Small intestine (tissue), 7 donors: ENCODE measurements around the gene STK36. TPM values are rescaled to one million over a fixed set of nuclear protein-coding genes. Genes with fewer than 3 reads are reported as not detected.

ENCODE experiments used
- DNase-seq, 2 donors: peaks; one replicate each; pipeline versions ENCODE4 v3.0.0 to v3.0.0-alpha.2; 2013
- FAIRE-seq: peaks from 2 replicates; lab custom pipeline; 2012; peaks lifted over from hg19 to GRCh38; lab: Jason Lieb, UNC
- H3K27ac ChIP-seq, 3 donors: one replicate each; pipeline ENCODE4 v1.5.1; 2013; ENCODE audit warnings: low read length in 2 of 3, mild to moderate bottlenecking in 2 of 3, control low read depth in 1 of 3, inconsistent platforms in 1 of 3, low read depth in 1 of 3, moderate library complexity in 1 of 3
- H3K27me3 ChIP-seq, 3 donors: one replicate each; pipeline ENCODE4 v1.6.1; 2013; ENCODE audit warnings: low read length in 3 of 3, inconsistent platforms in 1 of 3; ENCODE audit not compliant: control insufficient read depth in 3 of 3, insufficient read depth in 3 of 3
- H3K36me3 ChIP-seq, 3 donors: one replicate each; pipeline ENCODE4 v1.6.1; 2013; ENCODE audit warnings: low read length in 3 of 3, inconsistent platforms in 1 of 3, low read depth in 1 of 3, mild to moderate bottlenecking in 1 of 3, moderate library complexity in 1 of 3; ENCODE audit not compliant: control insufficient read depth in 3 of 3, insufficient read depth in 2 of 3
- H3K4me1 ChIP-seq, 3 donors: one replicate each; pipeline ENCODE4 v1.6.1; 2013; ENCODE audit warnings: low read length in 2 of 3, inconsistent platforms in 1 of 3, low read depth in 1 of 3, mild to moderate bottlenecking in 1 of 3, moderate library complexity in 1 of 3; ENCODE audit not compliant: control insufficient read depth in 3 of 3, insufficient read depth in 2 of 3
- H3K4me3 ChIP-seq, 3 donors: one replicate each; pipeline ENCODE4 v1.5.1; 2013; ENCODE audit warnings: low read length in 3 of 3, control low read depth in 1 of 3, inconsistent platforms in 1 of 3, low read depth in 1 of 3, mild to moderate bottlenecking in 1 of 3, moderate library complexity in 1 of 3
- H3K9me3 ChIP-seq, 2 donors: one replicate each; pipeline ENCODE4 v1.6.1; 2013; ENCODE audit warnings: low read depth in 1 of 2, low read length in 1 of 2; ENCODE audit not compliant: control insufficient read depth in 2 of 2, insufficient read depth in 1 of 2
- WGBS, 3 donors: extraction: QIAGEN DNeasy Blood & Tissue Kit; methylation state at CpG; one replicate each; pipeline ENCODE4 v1.1.7; 2013; 5-methylcytosine and 5-hydroxymethylcytosine counted together
- polyA plus RNA-seq, 4 donors: library from polyadenylated mRNA; stranded (reverse) in 3 of 4; unstranded in 1 of 4; fragments of 200-250 nt in 3 of 4; fragments of 120-200 nt in 1 of 4; gene quantifications; one replicate each; pipeline versions ENCODE4 v1.2.1 to v1.2.3, GENCODE V29; 2013
- donor health status: healthy with polysubstance abuse.
- donor health status: control.
- donor health status: control.
- donor health status: Bipolar disorder and iron deficiency.
- donor health status: healthy.

Gene STK36
- polyA plus RNA-seq, 4 donors = 9.7 to 38.9 (median 14.9) TPM

DNA sequence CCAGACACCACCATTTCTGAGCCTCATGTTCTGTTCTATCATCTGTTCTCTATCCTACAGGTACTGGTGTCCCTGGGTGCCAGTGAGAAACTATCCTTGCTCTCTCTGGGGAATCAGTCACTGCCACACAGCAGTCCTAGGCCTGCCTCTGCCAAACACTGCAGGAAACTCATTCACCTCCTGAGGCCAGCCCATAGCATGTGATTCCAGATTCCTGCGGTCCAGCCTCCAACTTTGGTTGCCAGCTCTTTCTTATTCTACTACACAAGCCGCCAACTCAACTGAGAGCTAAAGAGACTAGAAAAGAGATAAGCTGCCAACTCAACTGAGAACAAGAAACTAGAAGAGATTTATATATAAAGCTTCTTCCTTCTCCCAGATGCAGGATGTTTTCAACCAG lies 29.9 kb downstream of the STK36 start:
- Histone ChIP-seq H3K36me3 (peaks cover 1 to 24% (median 2%) of the 10 kb centered on the region in 3 donors), H3K4me3 (no peak overlapping the region), H3K4me1 (no peaks in the 10 kb centered on the region), H3K27ac (no peak overlapping the region), H3K27me3 (no peaks in the 10 kb centered on the region), H3K9me3 (no peaks in the 10 kb centered on the region)
- FAIRE-seq (no peak), DNase-seq (no peak)
- WGBS, 3 donors = 91 to 98% (median 93%) methylated on average over 2 of the region's 2 CpGs

DNA sequence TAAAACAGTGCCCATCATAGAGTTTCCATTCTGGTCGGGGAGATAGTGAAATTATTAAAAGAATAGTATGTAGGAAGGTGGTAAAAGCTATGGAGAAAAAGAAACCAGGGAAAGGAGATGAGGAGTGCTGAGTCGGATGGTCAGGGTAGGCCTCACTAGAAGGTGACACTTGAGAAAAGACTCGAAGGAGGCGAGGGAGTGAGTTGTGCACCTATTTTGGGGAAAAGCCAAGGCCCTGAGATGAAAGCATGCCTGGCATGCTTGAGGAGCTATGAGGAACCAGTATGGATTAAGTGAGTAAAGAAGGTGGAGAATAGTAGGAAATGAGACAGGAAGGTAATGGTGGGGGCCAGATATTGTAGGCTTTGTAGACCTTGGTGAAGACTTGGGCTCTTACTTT lies 31.5 kb downstream of the STK36 start:
- 90 to 94% (median 91%) methylated on average over 4 of the region's 4 CpGs for WGBS, 3 donors

DNA sequence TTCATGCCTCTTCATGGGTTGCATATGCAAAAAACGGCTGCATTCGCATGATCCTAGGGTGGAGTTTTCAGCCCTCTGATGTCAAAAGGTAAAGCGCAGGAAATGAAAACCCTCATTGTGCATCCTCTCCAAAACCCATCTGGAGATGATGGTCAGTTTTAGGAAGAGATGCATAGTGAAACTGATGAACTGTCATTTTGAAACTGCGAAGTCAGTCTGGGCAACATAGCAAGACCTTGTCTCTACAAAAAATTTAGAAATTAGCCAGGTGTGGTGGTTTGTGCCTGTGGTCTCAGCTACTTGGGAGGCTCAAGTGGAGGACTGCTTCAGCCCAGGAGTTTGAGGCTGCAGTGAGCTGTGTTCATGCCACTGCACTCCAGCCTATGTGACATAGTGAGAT lies 36.2 kb downstream of the STK36 start:
- Histone ChIP-seq H3K27me3 (no peaks in the 10 kb centered on the region), H3K36me3 (peaks cover 0 to 1% (median 0%) of the 10 kb centered on the region in 3 donors), H3K9me3 (peaks cover 0 to 4% of the 10 kb centered on the region in 2 donors), H3K4me1 (peaks cover 0 to 6% (median 3%) of the 10 kb centered on the region in 3 donors), H3K4me3 (no peak overlapping the region), H3K27ac (no peak overlapping the region)
- FAIRE-seq = no peak
- WGBS, 3 donors = 74 to 84% (median 77%) methylated on average over 4 of the region's 4 CpGs
- DNase-seq = no peak

More for the DNA sequence above, 31.5 kb downstream of the STK36 start:
- H3K4me3 ChIP-seq = no peak overlapping the region
- peaks cover 1 to 13% (median 2%) of the 10 kb centered on the region in 3 donors for H3K36me3 ChIP-seq
- no peak overlapping the region for H3K27ac ChIP-seq
- FAIRE-seq (no peak), DNase-seq (no peak)
- peaks cover 0 to 4% of the 10 kb centered on the region in 2 donors for H3K9me3 ChIP-seq
- H3K4me1 ChIP-seq = no peaks in the 10 kb centered on the region
- H3K27me3 ChIP-seq = no peaks in the 10 kb centered on the region

DNA sequence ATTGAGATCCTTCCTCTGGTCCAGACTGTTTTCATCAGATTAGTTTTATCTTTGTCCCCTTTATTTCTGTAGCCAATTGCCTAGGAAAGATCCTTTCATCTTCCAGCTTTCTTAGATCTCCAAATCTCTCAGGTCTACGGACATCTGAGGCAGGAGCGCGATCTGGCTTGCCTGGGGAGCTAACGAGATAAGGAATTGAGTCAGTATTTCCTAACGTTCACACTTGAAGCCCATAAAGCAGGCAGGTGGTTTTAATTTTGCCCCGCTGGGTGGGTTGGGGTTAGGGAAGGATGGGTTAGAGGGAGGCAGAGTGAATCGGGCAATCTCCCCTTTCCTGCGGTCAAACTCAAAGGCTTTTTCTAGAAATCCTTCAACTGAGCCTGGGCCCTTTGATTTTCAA lies 38.0 kb downstream of the STK36 start:
- Histone ChIP-seq H3K27me3 (no peaks in the 10 kb centered on the region), H3K4me3 (peak overlapping the region in 1 of 3 donors; percentile 96), H3K4me1 (peaks cover 0 to 6% (median 3%) of the 10 kb centered on the region in 3 donors), H3K9me3 (peaks cover 0 to 4% of the 10 kb centered on the region in 2 donors), H3K36me3 (peaks cover 0 to 5% (median 0%) of the 10 kb centered on the region in 3 donors), H3K27ac (no peak overlapping the region)
- no peak for DNase-seq
- FAIRE-seq = no peak
- 75 to 86% (median 81%) methylated on average over 8 of the region's 8 CpGs for WGBS, 3 donors

GRCh38 chr2:218710334-218710686 lies 38.4 kb downstream of the STK36 start:
- Histone ChIP-seq H3K27me3 (no peaks in the 10 kb centered on the region), H3K4me1 (peaks cover 0 to 6% (median 3%) of the 10 kb centered on the region in 3 donors), H3K9me3 (peaks cover 0 to 4% of the 10 kb centered on the region in 2 donors), H3K36me3 (peaks cover 0 to 5% (median 0%) of the 10 kb centered on the region in 3 donors), H3K27ac (peak overlapping the region in 1 of 3 donors; percentile 64), H3K4me3 (peak overlapping the region in 2 of 3 donors; percentile 82 to 96)
- DNase-seq = no peak
- no peak for FAIRE-seq
- 43 to 56% (median 50%) methylated on average over 14 of the region's 14 CpGs for WGBS, 3 donors

DNA sequence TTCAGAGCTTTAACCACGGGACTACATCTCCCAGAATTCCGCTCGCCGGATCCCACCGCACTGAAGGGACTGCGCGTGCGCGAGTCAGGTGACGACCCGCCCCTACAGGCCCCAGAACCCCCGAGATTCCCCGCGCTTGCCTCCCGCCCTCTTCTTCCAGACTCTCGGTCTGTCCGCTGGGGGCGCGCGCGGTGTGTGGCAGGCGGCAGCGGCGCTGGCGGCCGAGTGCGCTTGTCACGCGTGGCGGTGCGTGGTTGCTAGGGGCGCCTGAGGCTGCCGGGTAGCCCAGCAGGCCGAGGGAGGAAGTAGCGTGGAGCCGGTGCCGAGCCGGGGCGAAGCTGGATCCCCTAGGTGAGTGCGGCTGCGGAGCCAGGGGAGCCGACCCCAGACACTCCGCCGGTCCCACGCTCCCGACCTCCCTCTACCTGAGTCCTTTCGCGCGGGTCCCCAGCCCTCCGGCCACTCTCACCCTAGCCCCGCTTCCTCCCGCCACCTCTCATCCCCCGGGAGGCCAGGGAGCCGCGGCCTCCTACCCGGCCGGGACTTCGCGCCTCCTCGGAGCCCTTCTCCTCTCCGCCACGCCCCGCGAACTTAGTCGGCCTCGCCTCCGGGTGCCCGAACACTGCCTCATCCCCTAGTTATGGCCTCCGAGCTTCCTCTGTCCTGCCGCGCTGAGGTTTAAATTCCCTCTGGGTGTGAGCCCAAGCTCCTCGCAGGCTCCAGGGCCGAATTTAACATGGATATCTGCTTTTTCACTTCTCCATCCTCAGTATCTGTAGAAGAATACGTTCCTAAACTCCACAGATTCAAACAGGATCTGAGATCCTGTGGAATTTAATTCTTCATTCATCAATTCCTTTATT lies 39.0 kb downstream of the STK36 start, which contains the start of gene TTLL4:
TTLL4 (plus strand) TSS at position 149 of the 863 bp plus-strand sequence. CDS start 26,842 bp downstream, outside the sequence.
- H3K4me1 ChIP-seq = peaks cover 0 to 6% (median 3%) of the 10 kb centered on the region in 3 donors
- peak within 1 kb of the TSS; percentile 82 to 96 (median 88) for H3K4me3 ChIP-seq
- peaks cover 0 to 4% of the 10 kb centered on the region in 2 donors for H3K9me3 ChIP-seq
- no peaks in the 10 kb centered on the region for H3K27me3 ChIP-seq
- H3K27ac ChIP-seq = peak within 1 kb of the TSS; percentile 93 to 96 (median 95)
- DNase-seq (peak; percentile 98), FAIRE-seq (no peak)
- H3K36me3 ChIP-seq = peaks cover 0 to 5% (median 0%) of the 10 kb centered on the region in 3 donors
- 0 to 2% (median 0%) methylated on average over 54 to 74 of the region's 74 CpGs for WGBS, 3 donors

DNA sequence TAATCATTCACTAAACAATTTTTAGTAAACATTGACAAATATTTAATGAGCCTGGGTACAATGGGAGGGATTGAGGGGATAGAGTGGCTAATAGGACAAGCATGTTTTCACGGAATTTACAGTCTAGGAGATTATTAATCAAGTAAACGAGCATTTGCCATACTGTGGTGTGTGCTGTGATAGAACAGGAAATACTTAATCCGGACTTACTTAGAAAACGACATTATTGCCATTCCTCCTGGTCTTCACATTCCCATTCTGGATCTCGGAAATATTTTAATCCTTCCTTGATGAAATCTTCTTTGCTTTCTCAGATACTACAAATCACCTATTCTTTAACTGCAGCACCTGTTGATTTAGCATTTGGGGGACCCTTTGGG lies 39.7 kb downstream of the STK36 start:
- Histone ChIP-seq H3K9me3 (peaks cover 0 to 4% of the 10 kb centered on the region in 2 donors), H3K36me3 (peaks cover 0 to 5% (median 0%) of the 10 kb centered on the region in 3 donors), H3K27ac (peak overlapping the region in 2 of 3 donors; percentile 95 to 96), H3K4me3 (peak overlapping the region in 2 of 3 donors; percentile 88 to 96), H3K27me3 (no peaks in the 10 kb centered on the region), H3K4me1 (peaks cover 0 to 6% (median 3%) of the 10 kb centered on the region in 3 donors)
- peak in 1 of 2 donors; percentile 38 for DNase-seq
- FAIRE-seq = no peak
- 2 to 14% (median 8%) methylated on average over 5 of the region's 5 CpGs for WGBS, 3 donors

- Histone ChIP-seq H3K4me3 (no peak overlapping the region), H3K27ac (no peak overlapping the region), H3K9me3 (no peaks in the 10 kb centered on the region), H3K36me3 (peaks cover 0 to 5% (median 0%) of the 10 kb centered on the region in 3 donors), H3K4me1 (peaks cover 0 to 14% (median 3%) of the 10 kb centered on the region in 3 donors), H3K27me3 (no peaks in the 10 kb centered on the region)
- FAIRE-seq = no peak
- no peak for DNase-seq
- WGBS, 3 donors = 91 to 97% (median 93%) methylated on average over 2 of the region's 2 CpGs
These were observed 42.0 kb downstream of the STK36 start for GRCh38 chr2:218713922-218714321.
